ENCODE data around the gene WEE2. TPM values are rescaled to one million over a fixed set of nuclear protein-coding genes. Genes with fewer than 3 reads are reported as not detected.
"Not testable (repeated sequence)": the region's sequence is repeated elsewhere in the genome, so short reads cannot be mapped to it uniquely, and the experiment has no call there.

The WEE2 gene
- total and polyA plus RNA-seq, 5 experiments from 2014 or later, result not detected

- no peak for ATAC-seq
- Mint-ChIP-seq H3K36me3 (no peaks in the 10 kb centered on the region), H3K4me3 (no peak overlapping the region), H3K27me3 (no peaks in the 10 kb centered on the region), H3K27ac (no peak overlapping the region), H3K4me1 (peaks cover 0 to 3% (median 1%) of the 10 kb centered on the region in 4 donors), H3K9me3 (no peaks in the 10 kb centered on the region)
- POLR2A ChIA-PET, result interaction anchor here (0.7 kb wide), 1 partner anchor 1008 kb away, joined by 3 read pairs; no protein-coding TSS in a partner anchor
- no peak for DNase-seq
Measured at GRCh38 chr7:141731476-141732149, 23.5 kb downstream of the WEE2 start.

- ATAC-seq (peak in 1 of 2 donors; percentile 30), DNase-seq (peak in 7 of 10 donors; percentile 8 to 59 (median 48))
- Mint-ChIP-seq H3K27me3 (no peaks in the 10 kb centered on the region), H3K9me3 (no peaks in the 10 kb centered on the region), H3K36me3 (peaks cover 2 to 31% (median 4%) of the 10 kb centered on the region in 3 donors), H3K27ac (peak overlapping the region; percentile 98 to 99 (median 98)), H3K4me3 (peak overlapping the region; percentile 95 to 99 (median 98)), H3K4me1 (peaks cover 19 to 49% (median 44%) of the 10 kb centered on the region in 4 donors)
- POLR2A ChIA-PET, result interaction anchor here (0.8 to 5.9 kb wide), 7 partner anchors 12 to 722 kb away, joined by 3 to 75 read pairs (median 16); partner anchors contain the start of genes AGK, DENND11, MRPS33 and WEE2
Measured at GRCh38 chr7:141737118-141737835, 29.1 kb downstream of the WEE2 start.

- Mint-ChIP-seq H3K36me3 (peaks cover 2 to 39% (median 4%) of the 10 kb centered on the region in 3 donors), H3K4me1 (peaks cover 19 to 53% (median 48%) of the 10 kb centered on the region in 4 donors), H3K4me3 (peak within 1 kb of the TSS; percentile 95 to 99 (median 98)), H3K9me3 (no peaks in the 10 kb centered on the region), H3K27me3 (no peaks in the 10 kb centered on the region), H3K27ac (peak within 1 kb of the TSS; percentile 98 to 99 (median 98))
- DNase-seq (peak; percentile 72 to 94 (median 91)), ATAC-seq (peak; percentile 83 to 88)
- POLR2A ChIA-PET, result interaction anchor here (0.6 to 5.9 kb wide), 11 partner anchors 12 to 1676 kb away, joined by 3 to 75 read pairs (median 5); partner anchors contain the start of genes AGK, DENND11, MRPS33 and WEE2
Measured at GRCh38 chr7:141737836-141738591, 29.9 kb downstream of the WEE2 start, which contains the start of gene SSBP1. TSS of gene SSBP1 (plus strand) at chr7:141738358. CDS start at chr7:141739167, 809 bp downstream.

GRCh38 chr7:141738592-141739013, 30.4 kb downstream of the WEE2 start:
- Mint-ChIP-seq H3K9me3 (no peaks in the 10 kb centered on the region), H3K4me3 (peak overlapping the region; percentile 95 to 99 (median 98)), H3K36me3 (peaks cover 2 to 45% (median 8%) of the 10 kb centered on the region in 3 donors), H3K27me3 (no peaks in the 10 kb centered on the region), H3K27ac (peak overlapping the region; percentile 98 to 99 (median 98)), H3K4me1 (peaks cover 21 to 53% (median 49%) of the 10 kb centered on the region in 4 donors)
- DNase-seq, result no peak
- POLR2A ChIA-PET, result interaction anchor here (0.7 to 5.9 kb wide), 7 partner anchors 30 to 724 kb away, joined by 3 to 75 read pairs (median 16); partner anchors contain the start of genes AGK, DENND11, MRPS33 and WEE2
- no peak for ATAC-seq

- no peak for ATAC-seq
Measured at GRCh38 chr7:141739250-141739649, 31.1 kb downstream of the WEE2 start.

GRCh38 chr7:141742229-141742628, 34.1 kb downstream of the WEE2 start:
- Mint-ChIP-seq H3K36me3 (peaks cover 16 to 76% (median 18%) of the 10 kb centered on the region in 3 donors), H3K4me3 (no peak overlapping the region), H3K4me1 (peaks cover 21 to 52% (median 45%) of the 10 kb centered on the region in 4 donors), H3K27ac (peak overlapping the region in 1 of 10 donors; percentile 34), H3K9me3 (no peaks in the 10 kb centered on the region), H3K27me3 (no peaks in the 10 kb centered on the region)
- POLR2A ChIA-PET, result interaction anchor here (5.9 kb wide), 1 partner anchor 41 kb away, joined by 75 read pairs; the partner anchor contains the start of gene DENND11
- no peak for ATAC-seq
- DNase-seq, result no peak

More at GRCh38 chr7:141739250-141739649, 31.1 kb downstream of the WEE2 start:
- Mint-ChIP-seq H3K36me3 (peaks cover 2 to 51% (median 15%) of the 10 kb centered on the region in 3 donors), H3K27me3 (no peaks in the 10 kb centered on the region), H3K4me1 (peaks cover 21 to 53% (median 51%) of the 10 kb centered on the region in 4 donors), H3K27ac (peak overlapping the region; percentile 41 to 99 (median 91)), H3K9me3 (no peaks in the 10 kb centered on the region), H3K4me3 (peak overlapping the region; percentile 55 to 99 (median 96))
- no peak for DNase-seq
- POLR2A ChIA-PET, result interaction anchor here (1.6 to 5.9 kb wide), 4 partner anchors 38 to 724 kb away, joined by 6 to 75 read pairs (median 18); partner anchors contain the start of genes AGK, DENND11 and MRPS33

- no peaks in the 10 kb centered on the region for H3K9me3 Mint-ChIP-seq
- no peak overlapping the region for H3K27ac Mint-ChIP-seq
- POLR2A ChIA-PET, result no interaction called here
- ATAC-seq (no peak), DNase-seq (no peak)
- H3K4me3 Mint-ChIP-seq, result no peak overlapping the region
- no peaks in the 10 kb centered on the region for H3K27me3 Mint-ChIP-seq
- H3K36me3 Mint-ChIP-seq, result peaks cover 12 to 82% (median 26%) of the 10 kb centered on the region in 3 donors
- H3K4me1 Mint-ChIP-seq, result peaks cover 14 to 37% (median 29%) of the 10 kb centered on the region in 4 donors
Measured at GRCh38 chr7:141744131-141744530, 36.0 kb downstream of the WEE2 start.

GRCh38 chr7:141748396-141748795, 40.2 kb downstream of the WEE2 start:
- ATAC-seq, result no peak
- H3K36me3 Mint-ChIP-seq, result peaks cover 41 to 89% (median 68%) of the 10 kb centered on the region in 3 donors
- no peak for DNase-seq
- H3K9me3 Mint-ChIP-seq, result peaks cover 0 to 37% (median 23%) of the 10 kb centered on the region in 9 donors
- POLR2A ChIA-PET, result no interaction called here
- H3K27me3 Mint-ChIP-seq, result no peaks in the 10 kb centered on the region
- no peak overlapping the region for H3K27ac Mint-ChIP-seq
- H3K4me3 Mint-ChIP-seq, result no peak overlapping the region
- peaks cover 0 to 6% (median 0%) of the 10 kb centered on the region in 4 donors for H3K4me1 Mint-ChIP-seq

GRCh38 chr7:141751904-141752303, 43.8 kb downstream of the WEE2 start:
- H3K27me3 Mint-ChIP-seq, ATAC-seq, H3K27ac Mint-ChIP-seq, H3K4me3 Mint-ChIP-seq, POLR2A ChIA-PET, DNase-seq: not testable (repeated sequence)
- peaks cover 36 to 89% (median 70%) of the 10 kb centered on the region in 3 donors for H3K36me3 Mint-ChIP-seq
- peaks cover 0 to 17% (median 2%) of the 10 kb centered on the region in 4 donors for H3K4me1 Mint-ChIP-seq
- H3K9me3 Mint-ChIP-seq, result peaks cover 0 to 42% (median 23%) of the 10 kb centered on the region in 9 donors

GRCh38 chr7:141752634-141753033, 44.5 kb downstream of the WEE2 start:
- Mint-ChIP-seq H3K9me3 (peaks cover 0 to 42% (median 23%) of the 10 kb centered on the region in 9 donors), H3K4me3 (no peak overlapping the region), H3K27ac (peak overlapping the region in 1 of 10 donors; percentile 11), H3K36me3 (peaks cover 36 to 95% (median 74%) of the 10 kb centered on the region in 3 donors), H3K27me3 (no peaks in the 10 kb centered on the region), H3K4me1 (peaks cover 0 to 17% (median 2%) of the 10 kb centered on the region in 4 donors)
- POLR2A ChIA-PET, result no interaction called here
- ATAC-seq (no peak), DNase-seq (no peak)

- H3K9me3 Mint-ChIP-seq, result peaks cover 0 to 39% (median 21%) of the 10 kb centered on the region in 9 donors
- POLR2A ChIA-PET, result no interaction called here
- DNase-seq (peak in 3 of 10 donors; percentile 15 to 28 (median 15)), ATAC-seq (no peak)
- H3K27ac Mint-ChIP-seq, result peak overlapping the region in 1 of 10 donors; percentile 72
- H3K27me3 Mint-ChIP-seq, result no peaks in the 10 kb centered on the region
- peaks cover 34 to 96% (median 73%) of the 10 kb centered on the region in 3 donors for H3K36me3 Mint-ChIP-seq
- H3K4me1 Mint-ChIP-seq, result peaks cover 0 to 17% (median 3%) of the 10 kb centered on the region in 4 donors
- no peak overlapping the region for H3K4me3 Mint-ChIP-seq
Measured at GRCh38 chr7:141754939-141755338, 46.8 kb downstream of the WEE2 start.
